HG03039 (cell line): ENCODE data around the gene TMEM117.
"Not testable (repeated sequence)": the region's sequence is repeated elsewhere in the genome, so short reads cannot be mapped to it uniquely, and the experiment has no call there.

ENCODE experiments used
- ATAC-seq: cut with Tn5 transposase; IDR thresholded peaks from one replicate; pipeline ENCODE4 v1.9.1; 2021; ENCODE audit warnings: mild to moderate bottlenecking, moderate library complexity; ENCODE audit not compliant: unreplicated experiment

The TMEM117 gene

DNA sequence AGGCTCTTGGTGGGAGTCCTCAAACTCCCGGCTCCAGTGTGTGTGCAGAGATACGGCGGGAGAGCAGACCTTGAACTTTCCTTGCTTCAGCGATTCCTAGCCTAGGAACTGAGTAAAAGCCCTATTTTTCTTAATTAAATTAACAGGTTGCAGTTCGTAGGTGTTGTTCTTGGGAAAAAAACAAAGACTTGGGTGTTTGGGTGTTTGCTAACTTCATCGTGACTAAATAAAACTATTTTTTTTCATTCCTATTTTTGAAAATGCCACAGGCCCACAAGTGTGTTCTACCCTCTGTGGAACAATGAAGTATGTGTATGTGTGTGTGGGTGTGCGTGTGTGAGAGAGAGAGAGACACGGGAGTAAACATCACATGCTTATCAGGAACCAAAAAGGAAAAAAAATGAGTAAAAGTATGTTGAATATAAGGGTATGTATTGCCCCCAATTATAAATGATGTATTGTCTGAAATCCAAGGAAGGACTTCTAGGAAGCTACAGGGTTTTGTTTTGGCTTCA lies 651 bp downstream of the TMEM117 start:
- peak; percentile 25 for ATAC-seq

DNA sequence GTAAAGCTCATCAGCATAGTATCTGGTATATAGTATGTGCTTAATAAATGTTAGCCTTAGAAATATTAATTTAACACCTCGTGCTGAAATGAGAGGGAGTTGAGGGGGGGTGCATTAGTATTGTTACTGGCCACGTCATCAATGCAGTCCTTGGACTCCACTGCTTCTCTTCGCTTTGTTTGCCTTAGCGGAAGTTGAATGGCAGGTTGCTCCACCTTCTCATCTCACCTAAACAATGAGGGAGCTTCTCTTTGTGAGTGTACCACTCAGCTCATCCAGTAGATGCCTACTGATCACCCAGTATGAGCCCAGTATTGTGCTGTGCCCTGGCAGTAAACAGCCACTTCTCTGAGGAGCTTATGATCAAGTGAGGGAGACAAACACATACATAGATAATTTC lies 4.5 kb downstream of the TMEM117 start:
- no peak for ATAC-seq

- ATAC-seq = no peak
Measured at GRCh38 chr12:43841253-43841652, 5.4 kb downstream of the TMEM117 start.

GRCh38 chr12:43842259-43842658 lies 6.4 kb downstream of the TMEM117 start:
- ATAC-seq = no peak

- ATAC-seq = not testable (repeated sequence)
Measured at GRCh38 chr12:43847425-43848225, 11.7 kb downstream of the TMEM117 start.

DNA sequence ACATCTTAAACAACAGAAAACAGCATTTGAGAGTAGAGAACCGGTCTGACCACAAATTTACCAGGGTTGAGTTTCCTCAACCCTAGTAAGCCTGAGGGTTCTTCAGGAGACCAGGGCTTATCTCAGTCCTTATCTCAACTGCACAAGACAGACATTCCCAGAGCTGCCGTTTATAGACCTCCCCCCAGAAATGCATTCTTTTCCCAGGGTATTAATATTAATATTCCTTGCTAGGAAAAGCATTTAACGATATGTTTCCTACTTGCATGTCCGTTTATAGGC lies 12.3 kb downstream of the TMEM117 start:
- no peak for ATAC-seq

DNA sequence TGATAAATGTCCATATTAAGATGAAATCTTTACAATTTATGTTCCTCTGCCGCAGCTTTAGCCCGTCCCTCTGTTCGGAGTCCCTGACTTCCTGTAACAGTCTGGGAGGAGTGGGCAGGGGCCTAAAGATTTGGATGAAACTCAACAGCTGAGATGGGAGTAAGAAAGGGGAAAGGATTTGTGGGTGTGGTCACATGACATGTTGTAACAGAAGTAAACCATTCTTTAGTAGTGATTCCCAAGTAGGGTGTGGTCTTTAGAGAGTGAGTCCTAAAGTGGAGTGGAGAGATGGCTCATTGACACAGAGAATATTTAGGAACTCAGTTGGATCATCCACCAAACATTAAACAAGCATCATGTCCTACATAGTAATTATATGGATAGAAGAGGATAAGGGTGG lies 12.9 kb downstream of the TMEM117 start:
- no peak for ATAC-seq

- ATAC-seq = no peak
Measured at GRCh38 chr12:43852744-43853143, 16.9 kb downstream of the TMEM117 start.

GRCh38 chr12:43856972-43857371 lies 21.1 kb downstream of the TMEM117 start:
- ATAC-seq = no peak

DNA sequence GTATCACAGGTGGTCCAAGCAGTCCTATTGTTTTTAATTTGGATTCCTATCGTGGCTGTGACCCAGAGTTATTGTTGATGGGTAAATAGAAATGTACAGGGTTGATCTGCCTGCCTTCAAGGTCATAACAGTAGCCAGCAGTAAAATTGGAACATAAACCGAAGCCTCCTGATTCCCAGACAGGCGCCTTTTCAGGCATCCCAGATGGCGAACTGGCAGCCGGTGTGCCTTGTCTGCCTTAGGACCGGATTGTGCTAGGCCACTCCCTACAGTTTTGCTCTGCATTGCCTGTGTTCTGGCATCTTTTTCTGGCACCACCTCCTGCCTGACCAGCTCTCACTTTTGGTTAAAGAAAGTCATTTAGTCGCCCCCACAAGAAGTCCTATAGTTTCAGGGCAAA lies 22.2 kb downstream of the TMEM117 start:
- ATAC-seq = no peak

DNA sequence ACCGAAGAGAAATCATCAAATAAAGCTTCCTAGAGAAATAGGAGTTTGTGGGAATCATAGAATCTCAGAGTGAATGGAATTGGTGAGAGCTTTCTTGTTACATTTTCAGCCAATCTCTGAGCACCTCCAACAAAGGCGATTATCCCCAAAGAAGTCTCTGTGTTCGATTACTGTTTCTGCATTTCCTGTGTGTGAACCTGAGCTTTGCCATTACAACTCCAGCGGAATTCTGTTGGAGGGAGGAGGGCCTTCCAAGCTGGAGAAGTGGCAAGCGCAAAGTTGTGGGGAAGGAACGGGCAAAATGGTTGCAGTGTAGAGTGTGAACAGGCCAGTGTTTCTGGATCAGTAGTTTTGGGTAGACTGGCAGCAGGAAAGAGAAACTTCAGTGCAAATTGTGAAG lies 23.1 kb downstream of the TMEM117 start:
- ATAC-seq = no peak

DNA sequence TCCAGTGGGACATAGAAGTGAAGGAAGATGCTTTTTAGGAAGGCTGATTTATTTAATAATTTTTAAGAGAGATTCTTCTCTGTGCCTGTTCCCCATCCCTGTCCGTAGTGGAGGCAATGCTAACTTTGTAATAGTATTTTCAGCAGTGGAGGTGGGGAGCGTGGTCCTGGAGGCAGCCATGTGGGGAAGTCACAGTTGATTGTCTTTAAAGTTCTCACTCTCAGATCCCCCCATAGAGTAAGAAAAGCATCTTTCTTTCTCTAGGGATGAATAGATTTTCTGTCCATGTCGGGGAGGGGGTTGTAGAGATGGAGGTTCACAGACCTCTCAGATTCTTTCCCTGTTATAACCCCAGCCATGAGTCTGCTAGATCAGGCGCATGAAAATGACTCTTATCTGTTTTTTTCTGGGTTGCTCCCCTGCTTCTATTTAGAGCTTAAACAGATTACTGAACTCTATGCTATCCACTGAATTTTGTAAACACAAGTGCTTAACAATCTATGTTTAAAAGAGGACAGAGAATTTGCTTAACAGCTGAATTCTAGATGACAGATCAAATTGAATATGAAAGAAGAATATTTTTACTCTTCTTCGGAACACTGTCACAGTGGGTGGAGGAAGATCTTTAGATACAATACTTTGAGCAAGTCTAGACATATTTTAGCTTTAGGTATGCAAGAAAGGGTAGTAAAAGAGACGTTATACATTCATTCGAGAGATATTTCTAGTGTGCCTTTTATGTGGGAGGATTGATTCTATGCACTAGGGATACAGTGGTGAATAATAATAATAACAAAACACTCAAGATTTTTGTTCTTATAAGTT lies 25.3 kb downstream of the TMEM117 start:
- no peak for ATAC-seq

GRCh38 chr12:43861840-43862150 lies 25.9 kb downstream of the TMEM117 start:
- no peak for ATAC-seq

DNA sequence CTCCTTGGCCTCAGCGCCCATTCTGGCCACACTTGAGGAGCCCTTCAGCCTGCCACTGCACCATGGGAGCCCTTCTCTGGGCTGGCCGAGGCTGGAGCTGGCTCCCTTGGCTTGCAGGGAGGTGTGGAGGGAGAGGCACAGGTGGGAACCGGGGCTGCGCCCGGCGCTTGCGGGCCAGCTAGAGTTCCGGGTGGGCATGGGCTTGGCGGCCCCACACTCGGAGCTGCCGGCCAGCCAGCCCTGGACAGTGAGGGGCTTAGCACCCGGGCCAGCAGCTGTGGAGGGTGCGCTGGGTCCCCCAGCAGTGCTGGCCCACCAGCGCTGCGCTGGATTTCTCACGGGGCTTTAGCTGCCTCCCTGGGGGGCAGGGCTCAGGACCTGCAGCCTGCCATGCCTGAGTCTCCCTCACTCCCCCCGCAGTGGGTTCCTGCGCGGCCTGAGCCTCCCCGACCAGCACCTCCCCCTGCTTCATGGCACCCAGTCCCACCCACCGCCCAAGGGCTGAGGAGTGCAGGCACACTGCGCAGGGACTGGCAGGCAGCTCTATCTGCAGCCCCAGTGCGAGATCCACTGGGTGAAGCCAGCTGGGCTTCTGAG lies 28.0 kb downstream of the TMEM117 start:
- ATAC-seq = no peak

DNA sequence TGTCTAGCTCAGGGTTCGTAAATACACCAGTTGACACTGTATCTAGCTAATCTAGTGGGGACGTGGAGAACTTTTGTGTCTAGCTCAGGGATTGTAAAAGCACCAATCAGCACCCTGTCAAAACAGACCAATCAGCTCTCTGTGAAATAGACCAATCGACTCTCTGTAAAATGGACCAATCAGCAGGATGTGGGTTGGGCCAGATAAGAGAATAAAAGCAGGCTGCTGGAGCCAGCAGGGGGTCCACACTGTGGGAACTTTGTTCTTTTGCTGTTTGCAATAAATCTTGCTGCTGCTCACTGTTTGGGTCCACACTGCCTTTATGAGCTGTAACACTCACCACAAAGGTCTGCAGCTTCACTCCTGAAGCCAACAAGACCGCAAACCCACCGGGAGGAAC lies 28.7 kb downstream of the TMEM117 start:
- not testable (repeated sequence) for ATAC-seq

DNA sequence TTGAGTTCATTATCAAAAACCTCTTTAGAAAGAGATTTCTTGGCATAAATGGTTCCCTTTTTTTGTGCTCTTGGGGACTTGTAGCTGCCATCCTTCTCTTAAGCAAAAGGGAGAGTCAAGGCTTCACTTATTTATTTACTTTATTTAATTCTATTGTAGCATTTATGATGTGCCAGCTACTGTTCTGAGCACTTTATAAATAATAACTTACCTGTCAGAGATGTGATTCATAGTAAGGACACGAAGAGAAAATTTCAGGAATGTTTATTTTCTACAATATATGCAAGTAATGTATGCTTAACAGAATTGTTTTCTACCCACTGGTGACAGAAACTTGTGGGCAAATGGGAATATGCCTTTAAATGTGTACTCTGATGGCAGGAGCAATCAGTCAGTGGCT lies 33.3 kb downstream of the TMEM117 start:
- ATAC-seq = no peak

- ATAC-seq = not testable (repeated sequence)
Measured at GRCh38 chr12:43869765-43870164, 33.9 kb downstream of the TMEM117 start.

- not testable (repeated sequence) for ATAC-seq
Measured at GRCh38 chr12:43871258-43871657, 35.4 kb downstream of the TMEM117 start.

GRCh38 chr12:43872396-43872795 lies 36.5 kb downstream of the TMEM117 start:
- ATAC-seq = no peak

GRCh38 chr12:43878050-43878449 lies 42.2 kb downstream of the TMEM117 start:
- ATAC-seq = no peak

- no peak for ATAC-seq
Measured at GRCh38 chr12:43880547-43880946, 44.7 kb downstream of the TMEM117 start.
